Daoy (cell line): ENCODE data around the gene MGAT2. TPM values are rescaled to one million over a fixed set of nuclear protein-coding genes. Genes with fewer than 3 reads are reported as not detected.
"Not testable (repeated sequence)": the region's sequence is repeated elsewhere in the genome, so short reads cannot be mapped to it uniquely, and the experiment has no call there.

Experiments
- DNase-seq: peaks from one replicate; pipeline ENCODE4 v3.0.0-alpha.2; 2015; ENCODE audit warnings: low read depth
- total RNA-seq: library from RNA; depleted of rRNA; stranded (reverse); fragments of >200 nt; shearing (Covaris generic); gene quantifications from 2 replicates; pipeline ENCODE4 v1.2.3, GENCODE V29; 2014; rRNA removed

MGAT2 gene
- total RNA-seq, 1 experiment from 2014 or later, result 73.3 TPM

GRCh38 chr14:49654511-49654910 lies 33.9 kb downstream of the MGAT2 start:
- DNase-seq, result no peak

- not testable (repeated sequence) for DNase-seq
These were observed 36.9 kb downstream of the MGAT2 start for GRCh38 chr14:49657500-49657899.

GRCh38 chr14:49659526-49660455 lies 39.2 kb downstream of the MGAT2 start:
- DNase-seq, result no peak

- no peak for DNase-seq
These were observed 49.9 kb downstream of the MGAT2 start for GRCh38 chr14:49670475-49670874.

Other genes with a start within 250 kb of the MGAT2 start
- 2,692 and 3,604 TPM in 2 replicates for gene RPS29, start 34.4 kb upstream of the MGAT2 start, total RNA-seq
- gene LRR1, start 21.9 kb upstream of the MGAT2 start, total RNA-seq, result 48.5 and 51.2 TPM in 2 replicates
- 257 and 377 TPM in 2 replicates for gene RPL36AL, start 173 bp upstream of the MGAT2 start, total RNA-seq
- 37.4 and 41.1 TPM in 2 replicates for gene DNAAF2, start 14.4 kb downstream of the MGAT2 start, total RNA-seq
- 47.0 and 60.2 TPM in 2 replicates for gene POLE2, start 67.4 kb downstream of the MGAT2 start, total RNA-seq
- 0.33 and 0.51 TPM in 2 replicates for gene KLHDC1, start 72.3 kb downstream of the MGAT2 start, total RNA-seq
- 41.5 and 42.5 TPM in 2 replicates for gene KLHDC2, start 147.4 kb downstream of the MGAT2 start, total RNA-seq
- 68.1 and 69.6 TPM in 2 replicates for gene NEMF, start 232.0 kb downstream of the MGAT2 start, total RNA-seq